ENCODE measurements around the gene NOXO1. TPM values are rescaled to one million over a fixed set of nuclear protein-coding genes. Genes with fewer than 3 reads are reported as not detected.
A peak's percentile ranks its signal among the peaks of the same experiment; 100 is the strongest.

NOXO1 gene
- total and polyA plus RNA-seq, 4 donors: 0.28 to 7.3 (median 3.2) TPM

DNA sequence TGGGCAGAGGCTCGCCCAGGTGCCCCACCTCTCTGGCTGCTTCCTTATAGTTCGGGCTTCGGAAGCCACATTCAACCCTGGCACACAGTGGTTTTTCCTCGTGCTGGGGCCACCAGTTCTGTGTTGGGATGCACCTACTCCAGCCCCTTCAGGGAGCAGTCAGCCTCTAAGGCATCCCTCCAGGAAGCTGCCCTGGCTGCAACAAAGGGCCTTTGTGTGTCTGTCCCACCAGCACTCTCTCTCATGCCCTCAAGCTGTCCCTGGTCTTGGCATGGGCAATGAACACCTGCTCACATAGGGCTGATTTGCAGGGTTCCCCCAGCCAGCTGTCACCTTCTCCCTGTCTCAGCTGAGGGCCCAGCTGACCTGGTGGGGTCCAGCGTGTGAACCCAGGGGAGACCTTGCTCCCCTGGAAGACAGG, 754 bp upstream of the NOXO1 start:
- DNase-seq (no peak), ATAC-seq (ENCODE audit: insufficient read depth, low FRiP score) (no peak)
- WGBS, 2 donors: 48 to 69% methylated on average over 5 of the region's 5 CpGs
- Histone ChIP-seq H3K36me3 (ENCODE audit: control insufficient read depth in 4 of 4, insufficient read depth in 4 of 4, low read length in 4 of 4) (peaks cover 0 to 29% (median 16%) of the 10 kb centered on the region in 4 donors), H3K9ac (ENCODE audit: insufficient read depth in 1 of 2, low read length in 2 of 2) (no peak overlapping the region), H3K9me3 (ENCODE audit: control insufficient read depth in 4 of 4, insufficient read depth in 3 of 4, low read length in 3 of 4) (peaks cover 0 to 11% (median 0%) of the 10 kb centered on the region in 4 donors), H3K4me3 (no peak overlapping the region), H3K27ac (ENCODE audit: low read depth in 1 of 2, low read length in 1 of 2) (no peak overlapping the region), H3K27me3 (ENCODE audit: control insufficient read depth in 3 of 3, insufficient read depth in 3 of 3, low read length in 2 of 3) (peaks cover 0 to 46% (median 33%) of the 10 kb centered on the region in 3 donors), H3K4me1 (ENCODE audit: control insufficient read depth in 5 of 5, insufficient read depth in 5 of 5, low read length in 5 of 5) (peaks cover 0 to 17% (median 7%) of the 10 kb centered on the region in 5 donors)
- TF ChIP-seq, protein P1, sequence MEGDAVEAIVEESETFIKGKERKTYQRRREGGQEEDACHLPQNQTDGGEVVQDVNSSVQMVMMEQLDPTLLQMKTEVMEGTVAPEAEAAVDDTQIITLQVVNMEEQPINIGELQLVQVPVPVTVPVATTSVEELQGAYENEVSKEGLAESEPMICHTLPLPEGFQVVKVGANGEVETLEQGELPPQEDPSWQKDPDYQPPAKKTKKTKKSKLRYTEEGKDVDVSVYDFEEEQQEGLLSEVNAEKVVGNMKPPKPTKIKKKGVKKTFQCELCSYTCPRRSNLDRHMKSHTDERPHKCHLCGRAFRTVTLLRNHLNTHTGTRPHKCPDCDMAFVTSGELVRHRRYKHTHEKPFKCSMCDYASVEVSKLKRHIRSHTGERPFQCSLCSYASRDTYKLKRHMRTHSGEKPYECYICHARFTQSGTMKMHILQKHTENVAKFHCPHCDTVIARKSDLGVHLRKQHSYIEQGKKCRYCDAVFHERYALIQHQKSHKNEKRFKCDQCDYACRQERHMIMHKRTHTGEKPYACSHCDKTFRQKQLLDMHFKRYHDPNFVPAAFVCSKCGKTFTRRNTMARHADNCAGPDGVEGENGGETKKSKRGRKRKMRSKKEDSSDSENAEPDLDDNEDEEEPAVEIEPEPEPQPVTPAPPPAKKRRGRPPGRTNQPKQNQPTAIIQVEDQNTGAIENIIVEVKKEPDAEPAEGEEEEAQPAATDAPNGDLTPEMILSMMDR (IDR thresholded peaks at IDR 0.05; ENCODE audit: control extremely low read depth, extremely low read depth): no peak

DNA sequence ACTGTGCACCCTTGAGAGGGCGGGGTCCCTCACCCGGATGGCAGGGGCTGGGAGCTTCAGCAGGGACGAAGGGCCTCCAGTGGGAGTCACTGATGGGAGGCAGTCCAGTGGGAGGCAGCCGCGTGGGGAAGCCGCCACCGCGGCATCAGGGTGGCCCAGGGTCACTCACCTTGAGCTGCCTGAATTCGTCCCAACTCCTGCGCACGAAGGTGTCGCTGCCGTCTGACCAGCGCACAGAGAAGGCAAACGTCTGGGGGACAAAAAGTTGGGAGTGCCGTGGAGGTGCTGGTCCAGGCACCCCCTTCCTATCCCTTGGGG, 540 bp downstream of the NOXO1 start:
- H3K4me3 ChIP-seq: no peak overlapping the region
- peaks cover 0 to 17% (median 7%) of the 10 kb centered on the region in 5 donors for H3K4me1 ChIP-seq (ENCODE audit: control insufficient read depth in 5 of 5, insufficient read depth in 5 of 5, low read length in 5 of 5)
- no peak overlapping the region for H3K27ac ChIP-seq (ENCODE audit: low read depth in 1 of 2, low read length in 1 of 2)
- 22 to 28% methylated on average over 16 of the region's 16 CpGs for WGBS, 2 donors
- DNase-seq (no peak), ATAC-seq (ENCODE audit: insufficient read depth, low FRiP score) (no peak)
- H3K27me3 ChIP-seq (ENCODE audit: control insufficient read depth in 3 of 3, insufficient read depth in 3 of 3, low read length in 2 of 3): peaks cover 0 to 46% (median 33%) of the 10 kb centered on the region in 3 donors
- TF ChIP-seq, protein P1 (IDR thresholded peaks at IDR 0.05; ENCODE audit: control extremely low read depth, extremely low read depth): no peak
- H3K9ac ChIP-seq (ENCODE audit: insufficient read depth in 1 of 2, low read length in 2 of 2): no peak overlapping the region
- peaks cover 0 to 30% (median 12%) of the 10 kb centered on the region in 4 donors for H3K36me3 ChIP-seq (ENCODE audit: control insufficient read depth in 4 of 4, insufficient read depth in 4 of 4, low read length in 4 of 4)
- peaks cover 0 to 21% (median 0%) of the 10 kb centered on the region in 4 donors for H3K9me3 ChIP-seq (ENCODE audit: control insufficient read depth in 4 of 4, insufficient read depth in 3 of 4, low read length in 3 of 4)

DNA sequence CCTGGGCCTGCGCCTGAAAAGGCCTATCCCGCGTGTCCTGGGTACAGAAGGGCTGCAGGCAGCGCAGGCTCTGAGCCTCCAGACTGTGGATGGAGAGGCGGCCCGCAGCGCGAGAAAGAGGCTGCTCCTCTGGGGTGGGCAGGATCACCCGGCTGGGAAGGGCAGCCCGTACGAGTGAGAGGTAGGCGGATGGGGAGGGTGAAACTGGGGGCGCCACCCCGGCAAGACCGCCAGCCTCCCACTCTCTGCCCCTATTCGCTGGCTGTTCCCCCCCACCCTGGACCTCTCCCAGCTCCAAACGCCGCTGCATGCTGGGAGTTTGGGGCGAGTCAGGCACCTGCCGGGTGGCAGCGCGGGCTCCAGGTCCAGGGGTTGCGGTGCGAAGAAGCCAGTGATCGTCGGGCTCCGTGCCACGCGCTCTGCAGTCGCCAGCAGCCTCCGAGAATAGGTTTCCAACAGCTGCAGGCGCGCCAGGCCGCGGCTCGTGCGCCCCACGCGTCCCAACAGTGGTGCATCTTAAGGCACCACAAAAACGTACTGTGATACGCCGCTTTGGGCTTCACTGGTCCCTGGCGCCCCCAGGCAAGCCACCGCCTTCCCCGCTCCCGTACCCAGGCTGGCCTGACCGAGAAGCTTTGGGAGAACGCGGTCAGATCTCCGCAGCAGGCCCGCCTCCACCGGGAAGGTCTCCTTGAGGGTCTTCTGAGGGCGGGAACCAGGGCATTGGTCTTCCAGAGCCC, 1.1 kb downstream of the NOXO1 start:
- ATAC-seq (ENCODE audit: insufficient read depth, low FRiP score) (no peak), DNase-seq (no peak)
- Histone ChIP-seq H3K4me1 (ENCODE audit: control insufficient read depth in 5 of 5, insufficient read depth in 5 of 5, low read length in 5 of 5) (peaks cover 0 to 12% (median 5%) of the 10 kb centered on the region in 5 donors), H3K9me3 (ENCODE audit: control insufficient read depth in 4 of 4, insufficient read depth in 3 of 4, low read length in 3 of 4) (peaks cover 0 to 24% (median 0%) of the 10 kb centered on the region in 4 donors), H3K27me3 (ENCODE audit: control insufficient read depth in 3 of 3, insufficient read depth in 3 of 3, low read length in 2 of 3) (peaks cover 0 to 46% (median 33%) of the 10 kb centered on the region in 3 donors), H3K27ac (ENCODE audit: low read depth in 1 of 2, low read length in 1 of 2) (peak overlapping the region in 1 of 2 donors; percentile 79), H3K36me3 (ENCODE audit: control insufficient read depth in 4 of 4, insufficient read depth in 4 of 4, low read length in 4 of 4) (peaks cover 0 to 34% (median 13%) of the 10 kb centered on the region in 4 donors), H3K9ac (ENCODE audit: insufficient read depth in 1 of 2, low read length in 2 of 2) (no peak overlapping the region), H3K4me3 (no peak overlapping the region)
- TF ChIP-seq, protein P1 (IDR thresholded peaks at IDR 0.05; ENCODE audit: control extremely low read depth, extremely low read depth): no peak
- WGBS, 2 donors: 2 to 7% methylated on average over 47 to 53 of the region's 53 CpGs

All from lung (tissue), 12 donors.